Natural killer cell (primary cell): ENCODE measurements around the gene MORN5. TPM values are rescaled to one million over a fixed set of nuclear protein-coding genes. Genes with fewer than 3 reads are reported as not detected.

Experiments
- ATAC-seq, 3 donors: fragments of 150-1000 bp in 2 of 3; fragments of 200-7000 bp in 1 of 3; cut with Tn5 transposase; 1 replicate in 1 of 3; 2 replicates in 2 of 3; pipeline ENCODE4 v1.10.0; 2021; ENCODE audit warnings: mild to moderate bottlenecking in 2 of 3, moderate library complexity in 2 of 3
- DNase-seq, 2 donors: peaks; one replicate each; pipeline versions ENCODE4 v3.0.0 to v3.0.0-alpha.2; 2013 to 2021; ENCODE audit warnings: mixed read lengths in 1 of 2
- H3K27ac ChIP-seq: one replicate; pipeline ENCODE4 v1.5.1; 2013; ENCODE audit warnings: mild to moderate bottlenecking, low read length
- H3K27me3 ChIP-seq: one replicate; pipeline ENCODE4 v1.6.1; 2013; ENCODE audit warnings: low read length; ENCODE audit not compliant: control insufficient read depth, insufficient read depth
- H3K36me3 ChIP-seq: one replicate; pipeline ENCODE4 v1.6.1; 2013; ENCODE audit warnings: low read length; ENCODE audit not compliant: control insufficient read depth, insufficient read depth
- H3K4me1 ChIP-seq: one replicate; pipeline ENCODE4 v1.6.1; 2013; ENCODE audit warnings: low read length; ENCODE audit not compliant: control insufficient read depth, insufficient read depth
- H3K4me3 ChIP-seq: one replicate; pipeline ENCODE4 v1.5.1; 2013; ENCODE audit warnings: low read length
- H3K9me3 ChIP-seq: one replicate; pipeline ENCODE4 v1.6.1; 2013; ENCODE audit warnings: low read length; ENCODE audit not compliant: control insufficient read depth, insufficient read depth
- H3K27ac Mint-ChIP-seq, 2 donors: one replicate each; pipeline ENCODE4 v1.8.0; 2022; ENCODE audit warnings: mild to moderate bottlenecking in 2 of 2, mixed read lengths in 2 of 2, moderate library complexity in 1 of 2
- H3K27me3 Mint-ChIP-seq, 2 donors: one replicate each; pipeline ENCODE4 v1.8.0; 2022; ENCODE audit warnings: low read depth in 2 of 2, mixed read lengths in 2 of 2
- H3K36me3 Mint-ChIP-seq: one replicate; pipeline ENCODE4 v1.8.0; 2022; ENCODE audit warnings: mixed read lengths
- H3K4me1 Mint-ChIP-seq, 2 donors: one replicate each; pipeline ENCODE4 v1.8.0; 2022; ENCODE audit warnings: mixed read lengths in 2 of 2
- H3K4me3 Mint-ChIP-seq: one replicate; pipeline ENCODE4 v1.8.0; 2022; ENCODE audit warnings: mild to moderate bottlenecking, moderate library complexity, mixed read lengths
- H3K9me3 Mint-ChIP-seq, 2 donors: one replicate each; pipeline ENCODE4 v1.8.0; 2022; ENCODE audit warnings: mixed read lengths in 2 of 2
- WGBS: methylation state at CpG from one replicate; pipeline ENCODE4 v1.1.7; 2013; ENCODE audit warnings: missing lambda C conversion rate; ENCODE audit not compliant: insufficient coverage; 5-methylcytosine and 5-hydroxymethylcytosine counted together
- intact Hi-C: fragments of 100-400 bp; cut with micrococcal nuclease; formaldehyde crosslinking; loops from one replicate; pipeline ENCODE4 v1.14.2; 2022
- total RNA-seq, 4 donors: library from RNA; stranded (reverse); fragments of 120-200 nt in 1 of 4; gene quantifications; one replicate each; pipeline versions ENCODE4 v1.2.3 to v1.2.4, GENCODE V29; 2013 to 2022
- TF ChIP-seq, protein P1 (sequence below): fragments of 200-600 bp; IDR thresholded peaks from one replicate; pipeline ENCODE4 v1.8.0; 2022; ENCODE audit warnings: antibody characterized with exemption

MORN5 gene
- total RNA-seq, 3 donors from 2014 or later (not counting 1 experiment from before 2014, with no cell fraction given), result not detected

DNA sequence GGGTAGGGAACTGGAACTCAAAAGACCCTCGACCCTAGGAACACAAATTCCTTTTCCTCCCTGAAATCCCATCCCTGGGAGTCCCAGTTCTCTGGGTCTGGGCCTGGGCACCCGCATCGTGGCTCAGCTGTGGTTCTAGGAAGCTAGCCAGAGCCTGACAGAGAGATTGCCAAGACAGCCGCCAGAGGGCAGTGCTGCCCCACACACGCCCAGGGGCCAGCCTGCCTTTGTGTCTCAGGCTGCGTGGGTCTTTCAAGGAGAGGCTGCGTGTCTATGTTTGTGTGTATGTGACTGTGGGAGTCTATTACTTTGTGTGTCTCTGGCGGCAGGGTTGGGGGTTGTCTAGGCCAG is 34.6 kb upstream of the MORN5 start:
- WGBS, result 2% methylated on average over 8 of the region's 8 CpGs
- intact Hi-C loops, result loop anchor here (1.0 to 10.0 kb wide), 3 partner anchors 140 to 685 kb away; partner anchors contain the start of genes MRRF and RBM18
- TF ChIP-seq, protein P1, sequence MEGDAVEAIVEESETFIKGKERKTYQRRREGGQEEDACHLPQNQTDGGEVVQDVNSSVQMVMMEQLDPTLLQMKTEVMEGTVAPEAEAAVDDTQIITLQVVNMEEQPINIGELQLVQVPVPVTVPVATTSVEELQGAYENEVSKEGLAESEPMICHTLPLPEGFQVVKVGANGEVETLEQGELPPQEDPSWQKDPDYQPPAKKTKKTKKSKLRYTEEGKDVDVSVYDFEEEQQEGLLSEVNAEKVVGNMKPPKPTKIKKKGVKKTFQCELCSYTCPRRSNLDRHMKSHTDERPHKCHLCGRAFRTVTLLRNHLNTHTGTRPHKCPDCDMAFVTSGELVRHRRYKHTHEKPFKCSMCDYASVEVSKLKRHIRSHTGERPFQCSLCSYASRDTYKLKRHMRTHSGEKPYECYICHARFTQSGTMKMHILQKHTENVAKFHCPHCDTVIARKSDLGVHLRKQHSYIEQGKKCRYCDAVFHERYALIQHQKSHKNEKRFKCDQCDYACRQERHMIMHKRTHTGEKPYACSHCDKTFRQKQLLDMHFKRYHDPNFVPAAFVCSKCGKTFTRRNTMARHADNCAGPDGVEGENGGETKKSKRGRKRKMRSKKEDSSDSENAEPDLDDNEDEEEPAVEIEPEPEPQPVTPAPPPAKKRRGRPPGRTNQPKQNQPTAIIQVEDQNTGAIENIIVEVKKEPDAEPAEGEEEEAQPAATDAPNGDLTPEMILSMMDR, result peak; percentile 82
- Histone ChIP-seq H3K4me3 (no peak overlapping the region), H3K9me3 (no peaks in the 10 kb centered on the region), H3K36me3 (no peaks in the 10 kb centered on the region), H3K4me1 (peaks cover 35% of the 10 kb centered on the region), H3K27ac (no peak overlapping the region), H3K27me3 (peaks cover 7% of the 10 kb centered on the region)
- Mint-ChIP-seq H3K9me3 (no peaks in the 10 kb centered on the region), H3K27ac (peak overlapping the region in 1 of 2 donors; percentile 62), H3K27me3 (peaks cover 13 to 25% of the 10 kb centered on the region in 2 donors), H3K4me1 (peaks cover 14 to 30% of the 10 kb centered on the region in 2 donors), H3K36me3 (no peaks in the 10 kb centered on the region), H3K4me3 (peak overlapping the region; percentile 80)
- DNase-seq (peak; percentile 78 to 88), ATAC-seq (peak; percentile 72 to 80 (median 80))

DNA sequence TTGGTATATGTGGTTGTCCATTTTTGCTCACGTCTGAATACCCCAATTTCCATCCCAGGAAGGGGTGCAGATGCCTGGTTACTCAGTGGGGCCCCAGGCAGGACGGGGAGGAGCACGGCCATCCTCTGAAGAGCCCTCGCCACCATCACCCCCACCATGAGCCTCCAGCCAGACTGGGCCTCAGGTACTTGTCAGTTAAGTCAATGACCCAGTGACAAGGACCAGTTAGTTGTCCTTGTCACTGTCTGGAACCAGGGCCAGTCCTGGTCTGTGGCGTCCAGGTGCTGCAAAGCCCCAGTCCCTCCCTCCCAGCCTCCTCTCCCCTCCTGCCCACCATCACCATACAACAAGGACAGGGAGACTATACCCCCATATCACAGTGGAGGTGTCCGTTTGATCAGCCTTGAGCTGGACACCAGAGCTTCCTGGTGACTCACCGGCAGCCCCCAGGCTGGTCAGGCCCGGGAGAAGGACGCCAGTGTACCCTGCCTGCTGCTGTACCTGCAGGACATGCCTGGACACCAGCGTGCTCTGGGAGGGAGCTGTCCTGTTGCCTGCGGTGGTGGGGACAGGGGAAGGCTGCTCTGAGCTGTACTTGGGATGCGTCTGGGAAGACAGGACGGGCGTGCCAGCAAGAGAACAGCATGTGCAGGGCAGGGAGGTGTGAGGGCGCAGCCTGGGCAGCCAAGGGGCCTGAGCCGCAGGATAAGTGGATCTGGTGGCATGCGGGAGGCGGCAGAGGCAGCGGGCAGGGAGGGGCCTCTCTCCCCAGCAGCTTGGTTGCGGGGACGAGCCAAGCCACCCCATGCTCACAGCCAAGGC is 34.0 kb upstream of the MORN5 start:
- no peak for ATAC-seq
- intact Hi-C loops, result loop anchor here (1.0 to 10.0 kb wide), 3 partner anchors 139 to 685 kb away; partner anchors contain the start of genes MRRF and RBM18
- Mint-ChIP-seq H3K9me3 (no peaks in the 10 kb centered on the region), H3K4me1 (peaks cover 14 to 30% of the 10 kb centered on the region in 2 donors), H3K27ac (peak overlapping the region; percentile 32 to 62), H3K36me3 (no peaks in the 10 kb centered on the region), H3K4me3 (peak overlapping the region; percentile 83), H3K27me3 (peaks cover 13 to 25% of the 10 kb centered on the region in 2 donors)
- 80% methylated on average over 21 of the region's 21 CpGs for WGBS
- Histone ChIP-seq H3K36me3 (no peaks in the 10 kb centered on the region), H3K4me1 (peaks cover 35% of the 10 kb centered on the region), H3K9me3 (no peaks in the 10 kb centered on the region), H3K27ac (no peak overlapping the region), H3K4me3 (no peak overlapping the region), H3K27me3 (peaks cover 7% of the 10 kb centered on the region)
- no peak for DNase-seq
- TF ChIP-seq, protein P1, result no peak

DNA sequence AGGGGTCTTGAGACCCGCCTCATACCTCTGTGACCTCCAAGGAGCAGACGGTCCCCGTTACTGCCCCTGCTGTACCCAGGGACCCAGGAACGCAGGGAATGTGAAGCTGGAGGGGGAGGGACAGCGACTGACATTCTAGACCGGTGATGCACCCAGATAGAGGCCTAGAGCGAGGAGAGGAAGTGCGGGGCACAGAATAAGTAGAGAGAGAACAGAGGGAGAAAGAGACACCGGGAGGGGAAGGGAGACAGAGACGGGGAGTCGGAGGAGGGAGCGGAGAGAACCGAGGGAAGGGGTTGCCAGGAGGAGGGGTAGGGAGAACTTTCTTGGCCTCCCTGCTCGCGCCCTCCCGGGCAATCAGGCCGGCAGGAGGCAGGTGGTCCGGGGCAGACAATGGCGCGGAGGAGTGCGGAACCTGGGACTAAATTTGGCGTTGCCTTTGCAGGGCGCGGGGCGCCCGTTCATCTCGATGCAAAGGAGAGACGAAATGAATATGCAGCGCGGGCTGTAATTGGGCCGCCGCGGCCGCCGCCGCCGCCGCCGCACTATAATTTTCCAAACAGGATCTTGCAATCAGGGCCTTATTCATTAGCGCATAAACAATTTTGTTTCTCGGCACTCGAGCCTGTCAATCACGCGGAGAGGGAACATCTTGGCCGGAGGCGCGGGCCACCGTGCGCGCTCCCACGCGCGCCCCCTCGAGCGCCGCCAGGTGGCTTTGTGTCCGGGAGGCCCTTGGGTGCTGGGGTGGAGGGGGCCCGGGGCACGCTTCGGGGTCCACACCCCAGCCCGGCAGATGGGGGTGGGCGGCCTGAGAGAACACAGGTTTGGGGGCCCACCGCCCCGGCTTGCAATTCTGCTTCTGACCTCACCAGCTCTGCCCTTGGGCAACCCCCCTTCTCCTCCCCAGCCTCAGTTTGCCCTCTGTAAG is 33.1 kb upstream of the MORN5 start:
- Histone ChIP-seq H3K36me3 (no peaks in the 10 kb centered on the region), H3K9me3 (no peaks in the 10 kb centered on the region), H3K4me3 (no peak overlapping the region), H3K27ac (no peak overlapping the region), H3K27me3 (peaks cover 7% of the 10 kb centered on the region), H3K4me1 (peaks cover 35% of the 10 kb centered on the region)
- H3K9me3 Mint-ChIP-seq, result no peaks in the 10 kb centered on the region
- intact Hi-C loops, result loop anchor here (10.0 kb wide), 1 partner anchor 138 kb away; the partner anchor contains the start of genes MRRF and RBM18
- TF ChIP-seq, protein P1, result no peak
- H3K27me3 Mint-ChIP-seq, result peaks cover 13 to 25% of the 10 kb centered on the region in 2 donors
- H3K4me1 Mint-ChIP-seq, result peaks cover 14 to 30% of the 10 kb centered on the region in 2 donors
- ATAC-seq (no peak), DNase-seq (no peak)
- H3K4me3 Mint-ChIP-seq, result peak overlapping the region; percentile 83
- H3K27ac Mint-ChIP-seq, result peak overlapping the region; percentile 32 to 50
- 9% methylated on average over 64 of the region's 64 CpGs for WGBS
- no peaks in the 10 kb centered on the region for H3K36me3 Mint-ChIP-seq
